Stimulated activated CD8-positive, alpha-beta memory T cell treated with anti-CD3 and anti-CD28 coated beads, Interleukin-12 subunit alpha, Interleukin-12 subunit beta, amount 100 ng/mL, for 1 hour (primary cell): ENCODE data around the gene TBCC.

ENCODE experiments used
- DNase-seq: peaks from one replicate; pipeline ENCODE4 v3.0.0-alpha.2; 2020; ENCODE audit warnings: low read depth

TBCC gene

GRCh38 chr6:42696526-42697267 is 49.2 kb downstream of the TBCC start:
- no peak for DNase-seq

- no peak for DNase-seq
These were observed 51.3 kb downstream of the TBCC start for GRCh38 chr6:42694586-42694985.
